ENCODE results near the gene ARG2. TPM values are rescaled to one million over a fixed set of nuclear protein-coding genes. Genes with fewer than 3 reads are reported as not detected.
A peak's percentile ranks its signal among the peaks of the same experiment; 100 is the strongest.

The ARG2 gene
- total RNA-seq, 2 donors from 2014 or later = 2.8 to 12.5 TPM

DNA sequence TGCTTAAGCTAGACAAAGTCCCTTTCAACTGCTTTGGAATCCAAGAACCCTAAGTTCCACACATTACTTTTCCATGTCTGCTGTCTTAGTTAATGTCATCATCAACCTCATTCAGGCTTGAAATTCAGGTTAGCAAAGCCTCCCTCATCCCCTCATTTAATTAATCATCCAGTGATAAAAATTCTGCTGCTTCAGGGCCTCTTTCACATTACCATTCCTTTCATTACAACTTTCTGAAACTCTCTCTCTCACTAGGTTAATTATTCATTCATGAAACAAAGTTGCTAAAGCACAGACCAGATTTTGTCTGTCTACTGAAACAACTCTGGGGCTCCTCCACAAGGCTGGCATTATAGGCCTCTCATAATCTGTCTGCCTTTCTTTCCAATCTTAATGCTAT is 64.1 kb downstream of the ARG2 start:
- Histone ChIP-seq H3K4me1 (ENCODE audit: control insufficient read depth in 1 of 2, low read depth in 2 of 2) (no peaks in the 10 kb centered on the region), H3K4me3 (no peak overlapping the region), H3K36me3 (peaks cover 9% of the 10 kb centered on the region), H3K27me3 (replicated peaks; ENCODE audit: insufficient read depth) (no peaks in the 10 kb centered on the region), H3K9me3 (no peaks in the 10 kb centered on the region), H3K27ac (no peak overlapping the region)
- DNase-seq (ENCODE audit: low spot score) = no peak
- no peak for ATAC-seq (ENCODE audit: insufficient number of reproducible peaks, low FRiP score, low read depth)
- TF ChIP-seq, protein P1, sequence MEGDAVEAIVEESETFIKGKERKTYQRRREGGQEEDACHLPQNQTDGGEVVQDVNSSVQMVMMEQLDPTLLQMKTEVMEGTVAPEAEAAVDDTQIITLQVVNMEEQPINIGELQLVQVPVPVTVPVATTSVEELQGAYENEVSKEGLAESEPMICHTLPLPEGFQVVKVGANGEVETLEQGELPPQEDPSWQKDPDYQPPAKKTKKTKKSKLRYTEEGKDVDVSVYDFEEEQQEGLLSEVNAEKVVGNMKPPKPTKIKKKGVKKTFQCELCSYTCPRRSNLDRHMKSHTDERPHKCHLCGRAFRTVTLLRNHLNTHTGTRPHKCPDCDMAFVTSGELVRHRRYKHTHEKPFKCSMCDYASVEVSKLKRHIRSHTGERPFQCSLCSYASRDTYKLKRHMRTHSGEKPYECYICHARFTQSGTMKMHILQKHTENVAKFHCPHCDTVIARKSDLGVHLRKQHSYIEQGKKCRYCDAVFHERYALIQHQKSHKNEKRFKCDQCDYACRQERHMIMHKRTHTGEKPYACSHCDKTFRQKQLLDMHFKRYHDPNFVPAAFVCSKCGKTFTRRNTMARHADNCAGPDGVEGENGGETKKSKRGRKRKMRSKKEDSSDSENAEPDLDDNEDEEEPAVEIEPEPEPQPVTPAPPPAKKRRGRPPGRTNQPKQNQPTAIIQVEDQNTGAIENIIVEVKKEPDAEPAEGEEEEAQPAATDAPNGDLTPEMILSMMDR (IDR thresholded peaks at IDR 0.05) = no peak

DNA sequence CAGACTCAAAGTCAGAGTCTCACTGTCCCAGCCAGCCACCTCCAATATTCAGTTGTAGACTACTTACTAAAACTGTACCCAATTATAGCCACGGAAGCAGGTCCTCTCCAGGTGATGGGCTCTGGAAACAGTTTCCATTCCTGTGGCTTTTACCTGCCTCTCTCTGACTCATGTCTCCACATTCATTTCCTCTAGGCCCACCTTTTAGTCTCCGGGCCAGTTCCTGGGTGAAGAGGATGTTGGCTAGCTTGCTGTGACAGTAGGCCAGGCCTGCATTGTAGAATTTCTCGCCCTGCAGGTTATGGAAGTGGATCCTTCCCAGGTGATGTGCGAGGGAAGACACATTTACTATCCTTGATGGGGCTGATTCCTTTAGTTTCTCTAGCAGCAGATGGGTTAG is 70.3 kb downstream of the ARG2 start:
- TF ChIP-seq, protein P1 (IDR thresholded peaks at IDR 0.05) = no peak
- DNase-seq (ENCODE audit: low spot score) (no peak), ATAC-seq (ENCODE audit: insufficient number of reproducible peaks, low FRiP score, low read depth) (no peak)
- H3K36me3 ChIP-seq = peaks cover 41% of the 10 kb centered on the region
- peaks cover 0 to 14% of the 10 kb centered on the region in 2 donors for H3K4me1 ChIP-seq (ENCODE audit: control insufficient read depth in 1 of 2, low read depth in 2 of 2)
- H3K4me3 ChIP-seq = no peak overlapping the region
- H3K27ac ChIP-seq = no peak overlapping the region
- H3K9me3 ChIP-seq = no peaks in the 10 kb centered on the region
- no peaks in the 10 kb centered on the region for H3K27me3 ChIP-seq (replicated peaks; ENCODE audit: insufficient read depth)

DNA sequence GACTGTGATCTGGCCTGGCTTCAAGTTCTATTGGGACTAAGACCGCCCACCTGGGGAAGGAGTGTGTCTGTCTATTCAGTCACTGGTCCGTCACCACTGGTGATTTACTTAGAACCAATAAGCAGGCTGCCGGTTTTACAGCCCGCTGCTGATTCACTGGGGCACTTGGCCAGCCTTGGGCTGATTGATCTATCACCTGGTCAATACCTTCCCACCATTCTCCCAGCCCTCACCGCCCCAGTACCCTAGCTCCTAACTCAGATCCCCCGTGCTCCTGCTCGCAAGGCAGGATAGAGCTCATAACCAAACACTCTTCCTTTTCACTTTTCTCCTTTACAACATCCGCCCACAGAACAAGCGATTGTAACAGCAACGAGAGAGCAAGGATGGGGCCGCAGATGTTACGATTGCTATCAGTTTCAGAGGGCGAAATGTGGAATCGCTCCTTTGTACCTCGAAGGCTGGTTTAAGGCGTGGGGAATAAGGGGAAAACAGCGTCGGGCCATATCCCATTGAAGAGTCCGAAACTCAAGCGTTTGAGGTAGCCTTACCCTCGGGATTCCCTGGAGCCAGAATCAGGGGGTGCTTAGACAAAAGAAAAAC is 75.2 kb downstream of the ARG2 start:
- DNase-seq (ENCODE audit: low spot score) = peak; percentile 55
- TF ChIP-seq, protein P1 (IDR thresholded peaks at IDR 0.05) = no peak
- Histone ChIP-seq H3K9me3 (no peaks in the 10 kb centered on the region), H3K27me3 (replicated peaks; ENCODE audit: insufficient read depth) (no peaks in the 10 kb centered on the region), H3K4me1 (ENCODE audit: control insufficient read depth in 1 of 2, low read depth in 2 of 2) (peaks cover 0 to 14% of the 10 kb centered on the region in 2 donors), H3K36me3 (peaks cover 21% of the 10 kb centered on the region), H3K27ac (peak overlapping the region; percentile 71 to 93), H3K4me3 (peak overlapping the region; percentile 95)
- no peak for ATAC-seq (ENCODE audit: insufficient number of reproducible peaks, low FRiP score, low read depth)

DNA sequence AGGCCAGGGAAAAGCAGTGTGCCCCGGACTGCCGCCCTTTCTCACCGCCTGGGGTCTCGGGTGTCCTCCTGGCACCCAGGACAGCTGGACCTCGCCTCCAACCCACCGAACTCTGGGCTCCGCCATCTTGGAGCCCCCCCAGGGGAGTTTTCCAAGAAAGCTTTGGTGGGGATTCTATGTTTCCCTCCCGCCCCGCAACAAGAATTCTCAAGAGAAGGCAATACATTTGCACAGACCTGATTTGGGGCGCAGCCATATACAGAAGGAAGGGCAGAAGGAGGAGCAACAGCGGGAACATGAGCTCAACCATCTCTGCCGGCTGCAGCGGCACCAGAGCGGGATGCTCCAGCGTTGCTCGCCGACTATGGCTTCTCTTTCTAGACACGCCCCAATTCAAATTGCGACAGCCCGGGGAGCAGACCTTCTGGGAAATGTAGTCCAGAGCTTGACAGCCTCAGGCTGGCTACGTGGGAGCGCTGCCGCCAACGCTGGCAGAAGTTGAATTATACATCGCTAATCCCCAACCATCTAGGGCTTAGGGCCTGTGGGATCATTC is 75.8 kb downstream of the ARG2 start, which contains the start of gene RDH11:
TSS of gene RDH11 (minus strand) at position 371 of the 556 bp plus-strand sequence. CDS start at position 310, 61 bp downstream.
- Histone ChIP-seq H3K27me3 (replicated peaks; ENCODE audit: insufficient read depth) (no peaks in the 10 kb centered on the region), H3K4me3 (peak within 1 kb of the TSS; percentile 95), H3K4me1 (ENCODE audit: control insufficient read depth in 1 of 2, low read depth in 2 of 2) (peaks cover 0 to 14% of the 10 kb centered on the region in 2 donors), H3K27ac (peak within 1 kb of the TSS; percentile 71 to 93), H3K9me3 (no peaks in the 10 kb centered on the region), H3K36me3 (peaks cover 15% of the 10 kb centered on the region)
- TF ChIP-seq, protein P1 (IDR thresholded peaks at IDR 0.05) = no peak
- peak; percentile 70 for DNase-seq (ENCODE audit: low spot score)
- ATAC-seq (ENCODE audit: insufficient number of reproducible peaks, low FRiP score, low read depth) = peak; percentile 88

DNA sequence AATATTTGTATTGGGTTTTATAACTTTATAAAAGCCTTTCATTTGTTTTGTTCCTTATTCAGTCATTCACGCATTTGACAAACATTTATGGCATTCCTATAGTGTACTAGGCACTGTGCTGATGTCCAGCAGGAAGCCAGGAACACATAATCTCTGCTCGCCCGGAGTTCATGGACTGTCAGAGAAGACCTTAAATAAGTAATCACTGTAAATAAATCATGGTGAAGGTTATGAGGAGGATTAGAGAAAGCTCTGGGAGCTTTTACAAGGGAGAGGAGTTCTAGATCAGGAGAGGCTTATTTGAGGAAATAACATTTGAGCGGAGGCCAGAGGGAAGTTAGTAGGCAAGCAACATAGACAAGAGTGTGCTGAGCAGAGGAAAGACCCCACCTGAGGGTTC is 77.3 kb downstream of the ARG2 start:
- Histone ChIP-seq H3K9me3 (no peaks in the 10 kb centered on the region), H3K4me1 (ENCODE audit: control insufficient read depth in 1 of 2, low read depth in 2 of 2) (peaks cover 0 to 14% of the 10 kb centered on the region in 2 donors), H3K4me3 (no peak overlapping the region), H3K36me3 (peaks cover 3% of the 10 kb centered on the region), H3K27me3 (replicated peaks; ENCODE audit: insufficient read depth) (no peaks in the 10 kb centered on the region), H3K27ac (no peak overlapping the region)
- TF ChIP-seq, protein P1 (IDR thresholded peaks at IDR 0.05) = no peak
- ATAC-seq (ENCODE audit: insufficient number of reproducible peaks, low FRiP score, low read depth) (no peak), DNase-seq (ENCODE audit: low spot score) (no peak)
